H1 (cell line): ENCODE measurements around the gene COBLL1. TPM values are rescaled to one million over a fixed set of nuclear protein-coding genes. Genes with fewer than 3 reads are reported as not detected.

Source experiments
- CTCF ChIA-PET: fragments of 300-600 bp; sonication (Branson Sonifier 250); formaldehyde crosslinking; loops from one replicate; lab custom pipeline; 2021; ENCODE audit not compliant: partially characterized antibody; lab: Charles Lee
- POLR2A ChIA-PET: fragments of 300-600 bp; sonication (Branson Sonifier 250); formaldehyde crosslinking; loops from one replicate; lab custom pipeline; 2021; ENCODE audit warnings: inconsistent platforms; ENCODE audit not compliant: partially characterized antibody; lab: Charles Lee
- DNase-seq, 2 experiments: peaks; one replicate each; pipeline versions ENCODE4 v3.0.0 to v3.0.0-alpha.2; 2010 to 2022; ENCODE audit warnings: low spot score in 2 of 2, low read depth in 1 of 2, mixed read lengths in 1 of 2
- FAIRE-seq: peaks from 2 replicates; lab custom pipeline; 2011; peaks lifted over from hg19 to GRCh38; lab: Jason Lieb, UNC
- H2AFZ ChIP-seq: 2 replicates; pipeline ENCODE4 v1.8.1; 2012; ENCODE audit warnings: low read length, inconsistent platforms
- H2AK5ac ChIP-seq: 2 replicates; pipeline ENCODE4 v1.6.1; 2013; ENCODE audit warnings: low read depth, low read length
- H2BK120ac ChIP-seq: replicated peaks from 2 replicates; pipeline ENCODE3; 2013; ENCODE audit warnings: low read depth, low read length, inconsistent platforms
- H2BK12ac ChIP-seq: 2 replicates; pipeline ENCODE4 v1.6.1; 2013; ENCODE audit warnings: low read depth, low read length
- H2BK15ac ChIP-seq: 2 replicates; pipeline ENCODE4 v1.6.1; 2013; ENCODE audit warnings: low read length
- H2BK20ac ChIP-seq: 2 replicates; pipeline ENCODE4 v1.6.1; 2013; ENCODE audit warnings: low read length
- H2BK5ac ChIP-seq: 2 replicates; pipeline ENCODE4 v1.6.1; 2013; ENCODE audit warnings: low read depth, low read length
- H3K14ac ChIP-seq: 2 replicates; pipeline ENCODE4 v1.6.1; 2013; ENCODE audit warnings: inconsistent platforms; ENCODE audit not compliant: insufficient read length
- H3K18ac ChIP-seq: 2 replicates; pipeline ENCODE4 v1.6.1; 2013; ENCODE audit warnings: low read length; ENCODE audit errors: extremely low read depth
- H3K23ac ChIP-seq: 2 replicates; pipeline ENCODE4 v1.6.1; 2013; ENCODE audit warnings: inconsistent platforms; ENCODE audit not compliant: insufficient read length
- H3K23me2 ChIP-seq: 2 replicates; pipeline ENCODE4 v1.6.1; 2013; ENCODE audit warnings: low read depth, low read length
- H3K27ac ChIP-seq: 2 replicates; pipeline ENCODE4 v1.6.1; 2011; ENCODE audit warnings: low read depth, low read length, inconsistent platforms
- H3K27me3 ChIP-seq, 4 experiments: replicated peaks in 1 of 4; 1 replicate in 1 of 4; 2 replicates in 3 of 4; pipeline versions ENCODE4 v1.6.1 to v1.8.1; 2011 to 2013; ENCODE audit warnings: low read length in 3 of 4, mild to moderate bottlenecking in 3 of 4, inconsistent platforms in 2 of 4, mixed read lengths in 2 of 4, moderate library complexity in 1 of 4; ENCODE audit not compliant: control insufficient read depth in 3 of 4, insufficient read depth in 3 of 4; ENCODE audit errors: extremely low read depth in 1 of 4
- H3K36me3 ChIP-seq, 4 experiments: 2 replicates each; pipeline versions ENCODE4 v1.6.1 to v1.8.1; 2011 to 2013; ENCODE audit warnings: mild to moderate bottlenecking in 4 of 4, low read length in 3 of 4, moderate library complexity in 2 of 4, control low read depth in 1 of 4, inconsistent platforms in 1 of 4; ENCODE audit not compliant: insufficient read depth in 4 of 4, control insufficient read depth in 2 of 4
- H3K4ac ChIP-seq: replicated peaks from 2 replicates; pipeline ENCODE3; 2013; ENCODE audit warnings: low read length, low read depth, mixed read lengths, inconsistent platforms; ENCODE audit not compliant: insufficient read length
- H3K4me1 ChIP-seq, 4 experiments: replicated peaks in 1 of 4; 1 replicate in 1 of 4; 2 replicates in 3 of 4; pipeline versions ENCODE4 v1.6.1 to v1.8.1; 2011 to 2013; ENCODE audit warnings: low read length in 3 of 4, inconsistent platforms in 2 of 4, mixed read lengths in 1 of 4; ENCODE audit not compliant: insufficient read depth in 4 of 4, control insufficient read depth in 3 of 4
- H3K4me2 ChIP-seq, 2 experiments: 2 replicates each; pipeline versions ENCODE4 v1.6.1 to v1.8.1; 2011 to 2013; ENCODE audit warnings: low read depth in 2 of 2, low read length in 2 of 2, control low read depth in 1 of 2, inconsistent platforms in 1 of 2, mild to moderate bottlenecking in 1 of 2; ENCODE audit not compliant: insufficient read depth in 1 of 2
- H3K4me3 ChIP-seq, 4 experiments: fragments of 200-600, 300-600 bp in 1 of 4; sonication (generic), shearing (Covaris generic), sonication (Bioruptor Twin) in 1 of 4; 2 replicates each; pipeline versions ENCODE4 v1.5.1 to v1.8.1; 2011 to 2016; ENCODE audit warnings: low read length in 4 of 4, low read depth in 3 of 4, control low read depth in 2 of 4, inconsistent platforms in 2 of 4, mild to moderate bottlenecking in 2 of 4, mixed read lengths in 1 of 4, moderate library complexity in 1 of 4; ENCODE audit not compliant: insufficient read depth in 2 of 4; ENCODE audit errors: extremely low read depth in 1 of 4
- H3K56ac ChIP-seq: replicated peaks from 2 replicates; pipeline ENCODE3; 2013; ENCODE audit warnings: low read depth, mild to moderate bottlenecking, mixed read lengths, low read length, inconsistent platforms; ENCODE audit not compliant: insufficient read length
- H3K79me1 ChIP-seq: 2 replicates; pipeline ENCODE4 v1.6.1; 2013; ENCODE audit warnings: low read depth, low read length, control low read depth
- H3K79me2 ChIP-seq, 2 experiments: 2 replicates each; pipeline versions ENCODE4 v1.6.1 to v1.8.1; 2012 to 2013; ENCODE audit warnings: low read length in 2 of 2, mild to moderate bottlenecking in 2 of 2, inconsistent platforms in 1 of 2; ENCODE audit not compliant: insufficient read depth in 2 of 2, control insufficient read depth in 1 of 2
- H3K9ac ChIP-seq, 4 experiments: replicated peaks in 1 of 4; 1 replicate in 1 of 4; 2 replicates in 3 of 4; pipeline versions ENCODE4 v1.6.1 to v1.8.1; 2011 to 2013; ENCODE audit warnings: low read depth in 3 of 4, low read length in 3 of 4, control low read depth in 2 of 4, mild to moderate bottlenecking in 2 of 4, moderate library complexity in 2 of 4, inconsistent platforms in 1 of 4; ENCODE audit errors: extremely low read depth in 1 of 4
- H3K9me3 ChIP-seq, 2 experiments: 2 replicates each; pipeline versions ENCODE4 v1.6.1 to v1.8.1; 2012 to 2013; ENCODE audit warnings: mild to moderate bottlenecking in 2 of 2, moderate library complexity in 2 of 2, control low read depth in 1 of 2, inconsistent platforms in 1 of 2, low read depth in 1 of 2, low read length in 1 of 2, mixed read lengths in 1 of 2; ENCODE audit not compliant: insufficient read depth in 2 of 2
- H4K20me1 ChIP-seq, 2 experiments: replicated peaks in 1 of 2; 2 replicates each; pipeline versions ENCODE3 to v1.8.1; 2011 to 2013; ENCODE audit warnings: inconsistent platforms in 2 of 2, low read length in 2 of 2, mild to moderate bottlenecking in 1 of 2; ENCODE audit not compliant: insufficient read depth in 2 of 2, control insufficient read depth in 1 of 2
- H4K5ac ChIP-seq: 2 replicates; pipeline ENCODE4 v1.6.1; 2013; ENCODE audit warnings: low read length, low read depth, mixed read lengths, inconsistent platforms; ENCODE audit not compliant: insufficient read length
- H4K8ac ChIP-seq: 2 replicates; pipeline ENCODE4 v1.8.0; 2013; ENCODE audit warnings: mild to moderate bottlenecking, moderate library complexity, low read length, inconsistent platforms; ENCODE audit not compliant: insufficient read depth; ENCODE audit errors: extremely low read depth
- H4K91ac ChIP-seq: replicated peaks from 2 replicates; pipeline ENCODE3; 2013; ENCODE audit warnings: low read length, mixed read lengths, inconsistent platforms; ENCODE audit not compliant: insufficient read length
- BCL11A ChIP-seq, 2 experiments: IDR thresholded peaks; one replicate each; pipeline ENCODE4 v1.6.1; 2011; ENCODE audit warnings: low read depth in 2 of 2, low read length in 2 of 2, mild to moderate bottlenecking in 2 of 2
- CBX8 ChIP-seq: fragments of 300-800, 300-1000 bp; sonication (generic); IDR thresholded peaks from 2 replicates; pipeline ENCODE4 v1.7.1; 2016; ENCODE audit warnings: low read depth, low read length, borderline replicate concordance
- FOSL1 ChIP-seq: IDR thresholded peaks from 2 replicates; pipeline ENCODE4 v1.6.1; 2011; ENCODE audit warnings: mild to moderate bottlenecking, low read depth, low read length, moderate library complexity; ENCODE audit not compliant: insufficient read depth
- KDM4A ChIP-seq: IDR thresholded peaks from one replicate; pipeline ENCODE4 v1.7.1; 2012; ENCODE audit warnings: low read depth, mild to moderate bottlenecking, moderate library complexity, low read length, inconsistent platforms; ENCODE audit not compliant: severe bottlenecking
- RXRA ChIP-seq: IDR thresholded peaks from 2 replicates; pipeline ENCODE4 v1.6.1; 2011; ENCODE audit warnings: low read depth, mild to moderate bottlenecking, low read length, moderate library complexity; ENCODE audit not compliant: insufficient read depth
- SIN3A ChIP-seq, 2 experiments: IDR thresholded peaks in 1 of 2; conservative IDR thresholded peaks in 1 of 2; 2 replicates each; pipeline ENCODE4 v1.6.1; 2011 to 2012; ENCODE audit warnings: low read length in 2 of 2, improper control_type of control experiment in 1 of 2, low read depth in 1 of 2, mild to moderate bottlenecking in 1 of 2
- SP2 ChIP-seq: IDR thresholded peaks from 2 replicates; pipeline ENCODE4 v1.6.1; 2012; ENCODE audit warnings: mild to moderate bottlenecking, low read length, inconsistent platforms
- TBP ChIP-seq: IDR thresholded peaks from 2 replicates; pipeline ENCODE4 v1.6.1; 2011; ENCODE audit warnings: low read depth, low read length, improper control_type of control experiment
- WGBS, 2 experiments: shearing (Covaris generic) in 1 of 2; methylation state at CpG; one replicate each; pipeline versions ENCODE4 v1.1.6 to v1.1.7; 2013 to 2015; ENCODE audit warnings: low lambda C conversion rate in 2 of 2, mixed read lengths in 2 of 2, inconsistent platforms in 1 of 2, low coverage in 1 of 2, missing lambda C conversion rate in 1 of 2; ENCODE audit not compliant: insufficient replicate concordance in 2 of 2, insufficient coverage in 1 of 2, insufficient read length in 1 of 2; ENCODE audit errors: extremely low coverage in 1 of 2, missing lambda C conversion rate in 1 of 2; 5-methylcytosine and 5-hydroxymethylcytosine counted together
- polyA plus RNA-seq, 7 experiments: library from polyadenylated mRNA; depleted of rRNA in 3 of 7; stranded (reverse) in 5 of 7; unstranded in 2 of 7; fragments of >200 nt in 5 of 7; fragments of 200-250 nt in 2 of 7; gene quantifications; 1 replicate in 5 of 7; 2 replicates in 1 of 7; 4 replicates in 1 of 7; pipeline versions ENCODE4 v1.2.1 to v1.2.3, GENCODE V29; 2011 to 2013; ENCODE audit warnings: missing spikeins in 2 of 7, mixed read lengths in 2 of 7
- total RNA-seq: library from RNA; stranded (reverse); fragmentation: NEBNext Ultra II Directional; extraction: Animal tissue kit (Norgen Biotek cat#: 25700); gene quantifications from 2 replicates; pipeline ENCODE4 v1.2.1, GENCODE V29; 2021
- TF ChIP-seq, protein P1 (sequence below), 3 experiments: IDR thresholded peaks; 1 replicate in 2 of 3; 2 replicates in 1 of 3; pipeline versions ENCODE4 v1.5.1 to v1.6.1; 2011; ENCODE audit warnings: low read length in 3 of 3, mild to moderate bottlenecking in 3 of 3, inconsistent platforms in 2 of 3, low read depth in 1 of 3, moderate library complexity in 1 of 3; ENCODE audit not compliant: insufficient read depth in 1 of 3; ENCODE audit errors: control extremely low read depth in 1 of 3

Gene COBLL1
- total and polyA plus RNA-seq, 2 of the 8 experiments (the other 6 are each of a cell fraction or from before 2014, with no cell fraction given) = 2.2 to 6.2 TPM

DNA sequence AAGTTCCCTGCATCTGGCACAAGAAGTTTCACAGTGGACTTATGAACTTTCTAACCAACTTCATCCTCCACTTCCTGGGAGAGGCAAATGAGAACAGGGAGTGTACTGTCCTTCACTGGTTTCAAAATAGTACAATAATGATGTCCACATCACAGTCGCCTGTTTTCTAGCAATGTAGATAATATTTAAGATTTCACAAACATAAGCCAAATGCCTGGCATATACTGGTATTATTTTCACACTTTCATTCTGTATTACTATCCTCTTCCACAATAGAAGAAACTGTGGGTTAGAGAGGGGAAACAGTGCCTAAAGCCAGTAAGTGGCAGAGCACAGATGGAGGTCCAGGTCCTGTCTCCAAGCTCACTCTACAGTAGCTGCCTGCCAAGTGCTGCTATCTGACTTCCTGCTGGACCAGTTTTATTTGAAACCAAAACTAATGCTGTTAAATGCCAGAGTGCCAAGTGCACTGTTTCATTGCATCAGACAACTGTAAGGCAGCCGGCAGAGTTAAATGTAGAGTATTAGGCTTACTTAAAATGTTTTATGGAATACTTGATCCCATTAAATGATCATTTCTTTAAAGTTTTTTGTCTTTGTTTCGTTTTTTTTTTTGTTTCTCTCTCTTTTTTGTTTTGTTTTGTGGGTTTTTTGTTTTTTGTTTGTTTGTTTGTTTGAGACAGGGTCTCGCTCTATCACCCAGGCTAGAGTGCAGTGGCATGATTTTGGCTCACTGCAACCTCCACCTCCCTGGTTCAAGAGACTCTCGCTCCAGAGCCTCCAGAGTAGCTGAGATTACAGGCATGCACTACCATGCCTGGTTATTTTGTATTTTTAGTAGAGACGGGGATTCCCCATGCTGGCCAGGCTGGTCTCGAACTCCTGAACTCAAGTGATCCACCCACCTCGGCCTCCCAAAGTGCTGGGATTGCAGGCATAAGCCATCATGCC is 15.1 kb downstream of the COBLL1 start:
- FAIRE-seq (no peak), DNase-seq (no peak)
- H3K56ac ChIP-seq = no peak overlapping the region
- H3K9me3 ChIP-seq = no peaks in the 10 kb centered on the region
- no peaks in the 10 kb centered on the region for H3K79me1 ChIP-seq
- H3K23ac ChIP-seq = no peak overlapping the region
- H2BK120ac ChIP-seq = no peak overlapping the region
- H2AFZ ChIP-seq = no peak overlapping the region
- H2BK12ac ChIP-seq = no peak overlapping the region
- no peak overlapping the region for H3K4me3 ChIP-seq
- no peak for TF ChIP-seq TBP
- TF ChIP-seq SP2 = no peak
- TF ChIP-seq RXRA = no peak
- TF ChIP-seq SIN3A (conservative IDR thresholded peaks at IDR 0.05 in 1 of 2, IDR thresholded peaks at IDR 0.05 in 1 of 2; ENCODE audit: low read depth in 1 of 2, low read length in 2 of 2) = no peak
- TF ChIP-seq FOSL1 = no peak
- TF ChIP-seq, protein P1, sequence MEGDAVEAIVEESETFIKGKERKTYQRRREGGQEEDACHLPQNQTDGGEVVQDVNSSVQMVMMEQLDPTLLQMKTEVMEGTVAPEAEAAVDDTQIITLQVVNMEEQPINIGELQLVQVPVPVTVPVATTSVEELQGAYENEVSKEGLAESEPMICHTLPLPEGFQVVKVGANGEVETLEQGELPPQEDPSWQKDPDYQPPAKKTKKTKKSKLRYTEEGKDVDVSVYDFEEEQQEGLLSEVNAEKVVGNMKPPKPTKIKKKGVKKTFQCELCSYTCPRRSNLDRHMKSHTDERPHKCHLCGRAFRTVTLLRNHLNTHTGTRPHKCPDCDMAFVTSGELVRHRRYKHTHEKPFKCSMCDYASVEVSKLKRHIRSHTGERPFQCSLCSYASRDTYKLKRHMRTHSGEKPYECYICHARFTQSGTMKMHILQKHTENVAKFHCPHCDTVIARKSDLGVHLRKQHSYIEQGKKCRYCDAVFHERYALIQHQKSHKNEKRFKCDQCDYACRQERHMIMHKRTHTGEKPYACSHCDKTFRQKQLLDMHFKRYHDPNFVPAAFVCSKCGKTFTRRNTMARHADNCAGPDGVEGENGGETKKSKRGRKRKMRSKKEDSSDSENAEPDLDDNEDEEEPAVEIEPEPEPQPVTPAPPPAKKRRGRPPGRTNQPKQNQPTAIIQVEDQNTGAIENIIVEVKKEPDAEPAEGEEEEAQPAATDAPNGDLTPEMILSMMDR (IDR thresholded peaks at IDR 0.05; ENCODE audit: control extremely low read depth in 1 of 3, insufficient read depth in 1 of 3, low read depth in 1 of 3, low read length in 3 of 3) = no peak
- no peak for TF ChIP-seq KDM4A
- no peak for TF ChIP-seq CBX8
- no peak for TF ChIP-seq BCL11A (IDR thresholded peaks at IDR 0.05; ENCODE audit: low read depth in 2 of 2, low read length in 2 of 2)
- no peak overlapping the region for H3K9ac ChIP-seq
- no peak overlapping the region for H2BK20ac ChIP-seq
- H4K91ac ChIP-seq = no peak overlapping the region
- H3K79me2 ChIP-seq = no peaks in the 10 kb centered on the region
- H3K36me3 ChIP-seq = no peaks in the 10 kb centered on the region
- H3K14ac ChIP-seq = no peak overlapping the region
- ChIA-PET CTCF (no interaction called here), POLR2A (no interaction called here)
- H3K27me3 ChIP-seq = no peaks in the 10 kb centered on the region
- H4K8ac ChIP-seq = no peak overlapping the region
- H3K4ac ChIP-seq = no peak overlapping the region
- no peak overlapping the region for H3K18ac ChIP-seq
- H4K5ac ChIP-seq = no peak overlapping the region
- H4K20me1 ChIP-seq = no peaks in the 10 kb centered on the region
- H2BK15ac ChIP-seq = no peak overlapping the region
- WGBS, 2 experiments = 91% methylated on average over 8 of the region's 8 CpGs; no CpG with 5 or more reads in 1 of the 2 experiments
- H3K23me2 ChIP-seq = no peaks in the 10 kb centered on the region
- no peak overlapping the region for H3K27ac ChIP-seq
- no peak overlapping the region for H3K4me2 ChIP-seq
- H2AK5ac ChIP-seq = no peak overlapping the region
- H2BK5ac ChIP-seq = no peak overlapping the region
- no peaks in the 10 kb centered on the region for H3K4me1 ChIP-seq
